HepG2 (cell line): ENCODE data around the gene DOC2A. TPM values are rescaled to one million over a fixed set of nuclear protein-coding genes. Genes with fewer than 3 reads are reported as not detected.

ENCODE experiments used
- GFI1 ChIP-seq: sonication (generic); formaldehyde crosslinking; IDR thresholded peaks from 2 replicates; pipeline ENCODE4 v1.5.0; 2020; ENCODE audit warnings: missing genetic modification reagents, mild to moderate bottlenecking, borderline replicate concordance
- HDAC1 ChIP-seq: sonication (generic); formaldehyde crosslinking; IDR thresholded peaks from 2 replicates; pipeline ENCODE4 v1.5.1; 2020; ENCODE audit warnings: mild to moderate bottlenecking, missing genetic modification reagents
- KAT7 ChIP-seq: IDR thresholded peaks from 2 replicates; pipeline ENCODE4 v1.6.1; 2018; ENCODE audit warnings: borderline replicate concordance, missing compliant biosample characterization
- NFIC ChIP-seq: IDR thresholded peaks from 2 replicates; pipeline ENCODE4 v1.6.1; 2012; ENCODE audit warnings: mild to moderate bottlenecking, low read length, inconsistent platforms
- RAD21 ChIP-seq: fragments of 450-650 bp; formaldehyde crosslinking; IDR thresholded peaks from 2 replicates; pipeline ENCODE4 v1.5.0; 2020; ENCODE audit warnings: mild to moderate bottlenecking
- ZFP1 ChIP-seq: IDR thresholded peaks from 2 replicates; pipeline ENCODE4 v1.6.1; 2016
- ZFP41 ChIP-seq: sonication (generic); formaldehyde crosslinking; IDR thresholded peaks from 2 replicates; pipeline ENCODE4 v1.4.0; 2020; ENCODE audit warnings: mild to moderate bottlenecking, missing genetic modification reagents, borderline replicate concordance
- ZFY ChIP-seq: sonication (generic); formaldehyde crosslinking; IDR thresholded peaks from 2 replicates; pipeline ENCODE4 v1.4.0; 2020; ENCODE audit warnings: missing genetic modification reagents
- ZNF143 ChIP-seq: sonication (generic); formaldehyde crosslinking; IDR thresholded peaks from 2 replicates; pipeline ENCODE4 v1.4.0; 2020; ENCODE audit warnings: missing genetic modification reagents
- ZNF501 ChIP-seq: sonication (generic); formaldehyde crosslinking; IDR thresholded peaks from 2 replicates; pipeline ENCODE4 v1.5.1; 2020; ENCODE audit warnings: mild to moderate bottlenecking, moderate library complexity, missing genetic modification reagents
- ZNF761 ChIP-seq: sonication (generic); formaldehyde crosslinking; conservative IDR thresholded peaks from 2 replicates; pipeline ENCODE4 v1.4.0; 2020; ENCODE audit warnings: mild to moderate bottlenecking, missing genetic modification reagents
- ZNF775 ChIP-seq: sonication (generic); formaldehyde crosslinking; IDR thresholded peaks from 2 replicates; pipeline ENCODE4 v1.4.0; 2020; ENCODE audit warnings: missing genetic modification reagents, mild to moderate bottlenecking, moderate library complexity, borderline replicate concordance
- ZNF841 ChIP-seq: sonication (generic); formaldehyde crosslinking; IDR thresholded peaks from 2 replicates; pipeline ENCODE4 v1.8.1; 2023; ENCODE audit warnings: missing genetic modification reagents, borderline replicate concordance
- polyA plus RNA-seq, 8 experiments: library from polyadenylated mRNA; depleted of rRNA in 3 of 8; stranded (reverse) in 7 of 8; unstranded in 1 of 8; fragments of >200 nt; fragmentation: Illumina TruSeq in 4 of 8; extraction: Trizol in 4 of 8; gene quantifications; 2 replicates each; pipeline versions ENCODE4 v1.2.1 to v1.2.3, GENCODE V29; 2011 to 2016; ENCODE audit warnings: low read depth in 4 of 8, missing spikeins in 1 of 8, mixed read lengths in 1 of 8; ENCODE audit not compliant: insufficient read depth in 1 of 8
- total RNA-seq, 5 experiments: library from RNA; depleted of rRNA; stranded (reverse); fragments of >200 nt; fragmentation: Illumina TruSeq; extraction: Trizol; gene quantifications; 2 replicates each; pipeline ENCODE4 v1.2.3, GENCODE V29; 2016; ENCODE audit warnings: low read depth in 1 of 5
- TF ChIP-seq, protein P1 (sequence below): sonication (generic); formaldehyde crosslinking; IDR thresholded peaks from 2 replicates; pipeline ENCODE4 v1.4.0; 2020; ENCODE audit warnings: missing genetic modification reagents, mild to moderate bottlenecking, borderline replicate concordance
- TF ChIP-seq, protein P2 (sequence below): sonication (generic); formaldehyde crosslinking; IDR thresholded peaks from 2 replicates; pipeline ENCODE4 v1.4.0; 2020; ENCODE audit warnings: mild to moderate bottlenecking, low read depth, missing genetic modification reagents
- TF ChIP-seq, protein P3 (sequence below): sonication (generic); formaldehyde crosslinking; IDR thresholded peaks from 2 replicates; pipeline ENCODE4 v1.4.0; 2020; ENCODE audit warnings: missing genetic modification reagents
- TF ChIP-seq, protein P4 (sequence below): sonication (generic); formaldehyde crosslinking; conservative IDR thresholded peaks from 2 replicates; pipeline ENCODE4 v1.4.0; 2020; ENCODE audit warnings: missing genetic modification reagents
- TF ChIP-seq, protein P5 (sequence below): sonication (generic); formaldehyde crosslinking; IDR thresholded peaks from 2 replicates; pipeline ENCODE4 v1.8.0; 2023; ENCODE audit warnings: mild to moderate bottlenecking, missing genetic modification reagents
- TF ChIP-seq, protein P6 (sequence below): IDR thresholded peaks from 2 replicates; pipeline ENCODE4 v1.6.1; 2016

The DOC2A gene
- total and polyA plus RNA-seq, 2 of the 13 experiments (the other 11 are each of a cell fraction or from before 2014, with no cell fraction given): 0.15 to 0.55 TPM

DNA sequence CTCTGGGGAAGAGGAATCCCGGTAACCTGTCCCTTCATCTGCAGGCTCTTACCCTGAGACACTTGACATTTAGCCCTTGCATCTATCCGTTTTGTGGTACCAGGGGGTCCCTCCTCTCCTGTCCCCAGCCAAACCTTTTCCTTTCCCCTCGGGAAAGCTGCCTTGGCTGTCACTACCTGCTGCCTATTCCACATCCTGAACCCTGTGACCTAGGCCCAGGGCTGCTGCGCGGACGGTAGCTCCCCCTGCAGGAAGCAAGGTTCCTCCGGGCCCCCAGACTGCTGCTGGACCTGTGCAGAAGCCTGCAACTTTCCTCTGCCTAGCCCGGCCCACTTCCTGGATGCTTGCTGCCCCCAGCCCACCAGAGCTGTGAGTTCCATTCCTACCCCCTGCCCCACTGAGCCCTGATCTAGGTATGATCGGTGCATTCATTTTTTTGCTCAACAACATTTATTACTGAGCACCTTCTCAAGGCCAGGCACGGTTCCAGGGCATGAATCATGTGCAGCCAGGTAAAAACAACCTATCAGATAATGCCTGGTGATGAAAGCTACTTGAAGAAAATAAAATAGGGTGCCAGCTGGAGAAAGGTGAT, 44.2 kb upstream of the DOC2A start (continued):
- TF ChIP-seq, protein P1, sequence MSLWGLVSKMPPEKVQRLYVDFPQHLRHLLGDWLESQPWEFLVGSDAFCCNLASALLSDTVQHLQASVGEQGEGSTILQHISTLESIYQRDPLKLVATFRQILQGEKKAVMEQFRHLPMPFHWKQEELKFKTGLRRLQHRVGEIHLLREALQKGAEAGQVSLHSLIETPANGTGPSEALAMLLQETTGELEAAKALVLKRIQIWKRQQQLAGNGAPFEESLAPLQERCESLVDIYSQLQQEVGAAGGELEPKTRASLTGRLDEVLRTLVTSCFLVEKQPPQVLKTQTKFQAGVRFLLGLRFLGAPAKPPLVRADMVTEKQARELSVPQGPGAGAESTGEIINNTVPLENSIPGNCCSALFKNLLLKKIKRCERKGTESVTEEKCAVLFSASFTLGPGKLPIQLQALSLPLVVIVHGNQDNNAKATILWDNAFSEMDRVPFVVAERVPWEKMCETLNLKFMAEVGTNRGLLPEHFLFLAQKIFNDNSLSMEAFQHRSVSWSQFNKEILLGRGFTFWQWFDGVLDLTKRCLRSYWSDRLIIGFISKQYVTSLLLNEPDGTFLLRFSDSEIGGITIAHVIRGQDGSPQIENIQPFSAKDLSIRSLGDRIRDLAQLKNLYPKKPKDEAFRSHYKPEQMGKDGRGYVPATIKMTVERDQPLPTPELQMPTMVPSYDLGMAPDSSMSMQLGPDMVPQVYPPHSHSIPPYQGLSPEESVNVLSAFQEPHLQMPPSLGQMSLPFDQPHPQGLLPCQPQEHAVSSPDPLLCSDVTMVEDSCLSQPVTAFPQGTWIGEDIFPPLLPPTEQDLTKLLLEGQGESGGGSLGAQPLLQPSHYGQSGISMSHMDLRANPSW: no peak
- TF ChIP-seq HDAC1 (CRISPR knock-in tag) (peak; percentile 52; the same call in 1 of the 2 replicates), GFI1 (no peak), ZNF841 (CRISPR knock-in tag) (no peak), RAD21 (peak; percentile 81), ZNF501 (CRISPR knock-in tag) (0 out of 2 replicates have a peak, but pooled peaks have one; percentile 55), ZFP1 (CRISPR knock-in tag) (no peak), ZNF775 (no peak), ZNF761 (CRISPR knock-in tag) (no peak), ZNF143 (CRISPR knock-in tag) (no peak), ZFP41 (CRISPR knock-in tag) (no peak), KAT7 (CRISPR knock-in tag) (no peak), ZFY (CRISPR knock-in tag) (peak; percentile 61; the same call in 1 of the 2 replicates), NFIC (no peak)
- TF ChIP-seq, protein P2, sequence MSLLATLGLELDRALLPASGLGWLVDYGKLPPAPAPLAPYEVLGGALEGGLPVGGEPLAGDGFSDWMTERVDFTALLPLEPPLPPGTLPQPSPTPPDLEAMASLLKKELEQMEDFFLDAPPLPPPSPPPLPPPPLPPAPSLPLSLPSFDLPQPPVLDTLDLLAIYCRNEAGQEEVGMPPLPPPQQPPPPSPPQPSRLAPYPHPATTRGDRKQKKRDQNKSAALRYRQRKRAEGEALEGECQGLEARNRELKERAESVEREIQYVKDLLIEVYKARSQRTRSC (CRISPR knock-in tag): no peak
- TF ChIP-seq, protein P3, sequence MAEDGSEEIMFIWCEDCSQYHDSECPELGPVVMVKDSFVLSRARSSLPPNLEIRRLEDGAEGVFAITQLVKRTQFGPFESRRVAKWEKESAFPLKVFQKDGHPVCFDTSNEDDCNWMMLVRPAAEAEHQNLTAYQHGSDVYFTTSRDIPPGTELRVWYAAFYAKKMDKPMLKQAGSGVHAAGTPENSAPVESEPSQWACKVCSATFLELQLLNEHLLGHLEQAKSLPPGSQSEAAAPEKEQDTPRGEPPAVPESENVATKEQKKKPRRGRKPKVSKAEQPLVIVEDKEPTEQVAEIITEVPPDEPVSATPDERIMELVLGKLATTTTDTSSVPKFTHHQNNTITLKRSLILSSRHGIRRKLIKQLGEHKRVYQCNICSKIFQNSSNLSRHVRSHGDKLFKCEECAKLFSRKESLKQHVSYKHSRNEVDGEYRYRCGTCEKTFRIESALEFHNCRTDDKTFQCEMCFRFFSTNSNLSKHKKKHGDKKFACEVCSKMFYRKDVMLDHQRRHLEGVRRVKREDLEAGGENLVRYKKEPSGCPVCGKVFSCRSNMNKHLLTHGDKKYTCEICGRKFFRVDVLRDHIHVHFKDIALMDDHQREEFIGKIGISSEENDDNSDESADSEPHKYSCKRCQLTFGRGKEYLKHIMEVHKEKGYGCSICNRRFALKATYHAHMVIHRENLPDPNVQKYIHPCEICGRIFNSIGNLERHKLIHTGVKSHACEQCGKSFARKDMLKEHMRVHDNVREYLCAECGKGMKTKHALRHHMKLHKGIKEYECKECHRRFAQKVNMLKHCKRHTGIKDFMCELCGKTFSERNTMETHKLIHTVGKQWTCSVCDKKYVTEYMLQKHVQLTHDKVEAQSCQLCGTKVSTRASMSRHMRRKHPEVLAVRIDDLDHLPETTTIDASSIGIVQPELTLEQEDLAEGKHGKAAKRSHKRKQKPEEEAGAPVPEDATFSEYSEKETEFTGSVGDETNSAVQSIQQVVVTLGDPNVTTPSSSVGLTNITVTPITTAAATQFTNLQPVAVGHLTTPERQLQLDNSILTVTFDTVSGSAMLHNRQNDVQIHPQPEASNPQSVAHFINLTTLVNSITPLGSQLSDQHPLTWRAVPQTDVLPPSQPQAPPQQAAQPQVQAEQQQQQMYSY (CRISPR knock-in tag): no peak
- TF ChIP-seq, protein P4, sequence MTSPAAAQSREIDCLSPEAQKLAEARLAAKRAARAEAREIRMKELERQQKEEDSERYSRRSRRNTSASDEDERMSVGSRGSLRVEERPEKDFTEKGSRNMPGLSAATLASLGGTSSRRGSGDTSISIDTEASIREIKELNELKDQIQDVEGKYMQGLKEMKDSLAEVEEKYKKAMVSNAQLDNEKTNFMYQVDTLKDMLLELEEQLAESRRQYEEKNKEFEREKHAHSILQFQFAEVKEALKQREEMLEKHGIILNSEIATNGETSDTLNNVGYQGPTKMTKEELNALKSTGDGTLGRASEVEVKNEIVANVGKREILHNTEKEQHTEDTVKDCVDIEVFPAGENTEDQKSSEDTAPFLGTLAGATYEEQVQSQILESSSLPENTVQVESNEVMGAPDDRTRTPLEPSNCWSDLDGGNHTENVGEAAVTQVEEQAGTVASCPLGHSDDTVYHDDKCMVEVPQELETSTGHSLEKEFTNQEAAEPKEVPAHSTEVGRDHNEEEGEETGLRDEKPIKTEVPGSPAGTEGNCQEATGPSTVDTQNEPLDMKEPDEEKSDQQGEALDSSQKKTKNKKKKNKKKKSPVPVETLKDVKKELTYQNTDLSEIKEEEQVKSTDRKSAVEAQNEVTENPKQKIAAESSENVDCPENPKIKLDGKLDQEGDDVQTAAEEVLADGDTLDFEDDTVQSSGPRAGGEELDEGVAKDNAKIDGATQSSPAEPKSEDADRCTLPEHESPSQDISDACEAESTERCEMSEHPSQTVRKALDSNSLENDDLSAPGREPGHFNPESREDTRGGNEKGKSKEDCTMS: no peak
- TF ChIP-seq, protein P5, sequence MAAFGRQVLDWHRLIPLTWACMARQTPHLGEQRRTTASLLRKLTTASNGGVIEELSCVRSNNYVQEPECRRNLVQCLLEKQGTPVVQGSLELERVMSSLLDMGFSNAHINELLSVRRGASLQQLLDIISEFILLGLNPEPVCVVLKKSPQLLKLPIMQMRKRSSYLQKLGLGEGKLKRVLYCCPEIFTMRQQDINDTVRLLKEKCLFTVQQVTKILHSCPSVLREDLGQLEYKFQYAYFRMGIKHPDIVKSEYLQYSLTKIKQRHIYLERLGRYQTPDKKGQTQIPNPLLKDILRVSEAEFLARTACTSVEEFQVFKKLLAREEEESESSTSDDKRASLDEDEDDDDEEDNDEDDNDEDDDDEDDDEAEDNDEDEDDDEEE (CRISPR knock-in tag): peak; percentile 67; the same call in 1 of the 2 replicates
- TF ChIP-seq, protein P6, sequence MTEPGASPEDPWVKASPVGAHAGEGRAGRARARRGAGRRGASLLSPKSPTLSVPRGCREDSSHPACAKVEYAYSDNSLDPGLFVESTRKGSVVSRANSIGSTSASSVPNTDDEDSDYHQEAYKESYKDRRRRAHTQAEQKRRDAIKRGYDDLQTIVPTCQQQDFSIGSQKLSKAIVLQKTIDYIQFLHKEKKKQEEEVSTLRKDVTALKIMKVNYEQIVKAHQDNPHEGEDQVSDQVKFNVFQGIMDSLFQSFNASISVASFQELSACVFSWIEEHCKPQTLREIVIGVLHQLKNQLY (CRISPR knock-in tag): no peak
